GM19239 (cell line): Measurements from ENCODE around the gene DNM3.
A peak's percentile ranks its signal among the peaks of the same experiment; 100 is the strongest.

ENCODE experiments used
- DNase-seq: peaks from one replicate; pipeline ENCODE4 v3.0.0; 2011; ENCODE audit warnings: low spot score; ENCODE audit not compliant: insufficient read length
- FAIRE-seq: peaks from 2 replicates; lab custom pipeline; 2011; peaks lifted over from hg19 to GRCh38; lab: Jason Lieb, UNC

The DNM3 gene

GRCh38 chr1:171963762-171964161, 122.5 kb downstream of the DNM3 start:
- DNase-seq (no peak), FAIRE-seq (no peak)

- DNase-seq (no peak), FAIRE-seq (no peak)
Measured at GRCh38 chr1:171965777-171966176, 124.5 kb downstream of the DNM3 start.

- FAIRE-seq (no peak), DNase-seq (no peak)
Measured at GRCh38 chr1:171966426-171967220, 125.3 kb downstream of the DNM3 start.

GRCh38 chr1:171969226-171969625, 127.9 kb downstream of the DNM3 start:
- no peak for FAIRE-seq

GRCh38 chr1:171969813-171970212, 128.5 kb downstream of the DNM3 start:
- DNase-seq: no peak
- no peak for FAIRE-seq

More at GRCh38 chr1:171969226-171969625, 127.9 kb downstream of the DNM3 start:
- no peak for DNase-seq

GRCh38 chr1:171972846-171973245, 131.5 kb downstream of the DNM3 start:
- FAIRE-seq (no peak), DNase-seq (no peak)

- FAIRE-seq: no peak
Measured at GRCh38 chr1:171973421-171973820, 132.1 kb downstream of the DNM3 start.

GRCh38 chr1:171981303-171981702, 140.0 kb downstream of the DNM3 start:
- FAIRE-seq: no peak

More at GRCh38 chr1:171973421-171973820, 132.1 kb downstream of the DNM3 start:
- no peak for DNase-seq

GRCh38 chr1:171983584-171983983, 142.3 kb downstream of the DNM3 start:
- FAIRE-seq (no peak), DNase-seq (no peak)

More at GRCh38 chr1:171981303-171981702, 140.0 kb downstream of the DNM3 start:
- DNase-seq: no peak

GRCh38 chr1:171984262-171984661, 143.0 kb downstream of the DNM3 start:
- no peak for DNase-seq
- no peak for FAIRE-seq

- DNase-seq (no peak), FAIRE-seq (peak; percentile 97)
Measured at GRCh38 chr1:171984850-171985485, 143.7 kb downstream of the DNM3 start.

GRCh38 chr1:171985639-171986038, 144.3 kb downstream of the DNM3 start:
- DNase-seq (no peak), FAIRE-seq (no peak)

- FAIRE-seq (no peak), DNase-seq (no peak)
Measured at GRCh38 chr1:171988243-171988885, 147.1 kb downstream of the DNM3 start.

GRCh38 chr1:171990371-171990770, 149.1 kb downstream of the DNM3 start:
- FAIRE-seq (no peak), DNase-seq (no peak)

- FAIRE-seq: no peak
Measured at GRCh38 chr1:171994293-171994692, 153.0 kb downstream of the DNM3 start.

GRCh38 chr1:171995573-171995972, 154.3 kb downstream of the DNM3 start:
- FAIRE-seq: no peak
- DNase-seq: no peak

More at GRCh38 chr1:171994293-171994692, 153.0 kb downstream of the DNM3 start:
- DNase-seq: no peak

- no peak for FAIRE-seq
- no peak for DNase-seq
Measured at GRCh38 chr1:171997936-171998335, 156.6 kb downstream of the DNM3 start.

- FAIRE-seq: no peak
- DNase-seq: no peak
Measured at GRCh38 chr1:171998711-171999110, 157.4 kb downstream of the DNM3 start.

- FAIRE-seq: no peak
- no peak for DNase-seq
Measured at GRCh38 chr1:171999756-172000155, 158.5 kb downstream of the DNM3 start.

- FAIRE-seq (no peak), DNase-seq (no peak)
Measured at GRCh38 chr1:172001288-172001687, 160.0 kb downstream of the DNM3 start.

- no peak for DNase-seq
- FAIRE-seq: peak; percentile 90
Measured at GRCh38 chr1:172002725-172003345, 161.5 kb downstream of the DNM3 start.
